ENCODE data around the gene CD70.
"Not testable (repeated sequence)": the region's sequence is repeated elsewhere in the genome, so short reads cannot be mapped to it uniquely, and the experiment has no call there.

GRCh38 chr19:6606276-6607070 lies 15.5 kb upstream of the CD70 start:
- not testable (repeated sequence) for TF ChIP-seq CTCF (conservative IDR thresholded peaks at IDR 0.05); EZH2 (IDR thresholded peaks at IDR 0.05; ENCODE audit: low read depth)
